SK-N-MC (cell line): ENCODE results near the gene HNRNPAB.

Experiments
- EZH2 ChIP-seq: fragments of 200-600 bp; sonication (generic); IDR thresholded peaks from one replicate; pipeline ENCODE4 v1.6.1; 2017; ENCODE audit warnings: antibody characterized with exemption
- POLR2AphosphoS5 ChIP-seq: IDR thresholded peaks from 2 replicates; pipeline ENCODE4 v1.6.1; 2012; ENCODE audit warnings: mild to moderate bottlenecking, low read depth, low read length, borderline replicate concordance

GRCh38 chr5:178177569-178177968 is 26.8 kb upstream of the HNRNPAB start:
- no peak for TF ChIP-seq EZH2
- TF ChIP-seq POLR2AphosphoS5: no peak
